Upper lobe of right lung (tissue), 1 donor: ENCODE data around the gene WASL. TPM values are rescaled to one million over a fixed set of nuclear protein-coding genes. Genes with fewer than 3 reads are reported as not detected.

Source experiments
- ATAC-seq: fragments of 200-7000 bp; cut with Tn5 transposase; one replicate; pipeline ENCODE4 v1.9.1; 2020; ENCODE audit warnings: mild to moderate bottlenecking, moderate library complexity
- DNase-seq: peaks from one replicate; pipeline ENCODE4 v3.0.0-alpha.2; 2020
- H3K27ac ChIP-seq: fragments of 200-600 bp; one replicate; pipeline ENCODE4 v1.8.0; 2022
- H3K27me3 ChIP-seq: fragments of 200-600 bp; one replicate; pipeline ENCODE4 v1.8.0; 2022; ENCODE audit warnings: mild to moderate bottlenecking
- H3K36me3 ChIP-seq: fragments of 200-600 bp; one replicate; pipeline ENCODE4 v1.8.0; 2022
- H3K4me1 ChIP-seq: fragments of 200-600 bp; one replicate; pipeline ENCODE4 v1.8.0; 2022
- H3K4me3 ChIP-seq: fragments of 200-600 bp; one replicate; pipeline ENCODE4 v1.8.0; 2022; ENCODE audit warnings: mild to moderate bottlenecking
- H3K9me3 ChIP-seq: fragments of 200-600 bp; one replicate; pipeline ENCODE4 v1.8.0; 2022
- CTCF ChIP-seq: fragments of 200-600 bp; IDR thresholded peaks from one replicate; pipeline ENCODE4 v1.8.0; 2022; ENCODE audit warnings: antibody characterized with exemption
- intact Hi-C: fragments of 100-400 bp; cut with DNase I; formaldehyde crosslinking; loops from one replicate; pipeline ENCODE4 v1.11.0; 2022
- total RNA-seq: library from RNA; stranded (reverse); fragmentation: NEBNext Ultra II Directional; extraction: Animal tissue kit (Norgen Biotek cat#: 25700); gene quantifications from one replicate; pipeline ENCODE4 v1.2.1, GENCODE V29; 2021
- donor health status: DM: no; HTN: yes; CAD: no; lungs with severe emphysema.

WASL gene
- total RNA-seq, 1 donor from 2014 or later: 40.0 TPM

GRCh38 chr7:123752534-123752933 is 3.7 kb upstream of the WASL start:
- no peak overlapping the region for H3K4me3 ChIP-seq

GRCh38 chr7:123751821-123752220 is 3.0 kb upstream of the WASL start:
- no peak for TF ChIP-seq CTCF
- no peak overlapping the region for H3K4me3 ChIP-seq
- ATAC-seq (no peak), DNase-seq (no peak)
- H3K4me1 ChIP-seq: peaks cover 21% of the 10 kb centered on the region
- intact Hi-C loops: no loop called here
- H3K9me3 ChIP-seq: no peaks in the 10 kb centered on the region
- H3K36me3 ChIP-seq: no peaks in the 10 kb centered on the region
- H3K27me3 ChIP-seq: no peaks in the 10 kb centered on the region
- no peak overlapping the region for H3K27ac ChIP-seq

More at GRCh38 chr7:123752534-123752933, 3.7 kb upstream of the WASL start:
- TF ChIP-seq CTCF: no peak
- H3K9me3 ChIP-seq: no peaks in the 10 kb centered on the region
- DNase-seq (no peak), ATAC-seq (no peak)
- H3K27me3 ChIP-seq: no peaks in the 10 kb centered on the region
- no peak overlapping the region for H3K27ac ChIP-seq
- peaks cover 15% of the 10 kb centered on the region for H3K4me1 ChIP-seq
- intact Hi-C loops: no loop called here
- no peaks in the 10 kb centered on the region for H3K36me3 ChIP-seq

- peak overlapping the region; percentile 76 for H3K4me3 ChIP-seq
- no peak for ATAC-seq
- H3K27ac ChIP-seq: peak overlapping the region; percentile 97
- no peak for DNase-seq
- H3K27me3 ChIP-seq: no peaks in the 10 kb centered on the region
- intact Hi-C loops: no loop called here
- no peaks in the 10 kb centered on the region for H3K9me3 ChIP-seq
- TF ChIP-seq CTCF: no peak
- peaks cover 33% of the 10 kb centered on the region for H3K4me1 ChIP-seq
- H3K36me3 ChIP-seq: no peaks in the 10 kb centered on the region
Observed at GRCh38 chr7:123750389-123751230, 1.8 kb upstream of the WASL start.

DNA sequence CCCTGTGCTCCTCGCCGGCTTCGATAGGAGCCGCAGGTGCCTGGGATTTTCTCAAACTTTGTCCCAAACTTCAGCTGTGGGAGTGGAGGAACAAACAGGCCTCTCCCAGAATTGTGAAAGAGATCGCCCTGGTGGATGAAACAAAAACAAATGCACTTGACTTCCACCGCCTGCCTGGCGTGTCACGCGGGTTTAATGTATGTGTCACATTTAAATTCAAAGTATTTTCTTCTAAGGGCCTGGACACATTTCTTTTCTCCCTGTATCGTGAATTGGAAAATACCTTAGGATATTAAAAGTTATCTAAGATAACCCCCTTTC is 694 bp upstream of the WASL start:
- Histone ChIP-seq H3K4me1 (peaks cover 44% of the 10 kb centered on the region), H3K4me3 (peak overlapping the region; percentile 76), H3K27me3 (no peaks in the 10 kb centered on the region), H3K36me3 (no peaks in the 10 kb centered on the region), H3K27ac (peak overlapping the region; percentile 97), H3K9me3 (no peaks in the 10 kb centered on the region)
- peak; percentile 8 for ATAC-seq
- no peak for DNase-seq
- TF ChIP-seq CTCF: peak; percentile 3
- intact Hi-C loops: no loop called here

DNA sequence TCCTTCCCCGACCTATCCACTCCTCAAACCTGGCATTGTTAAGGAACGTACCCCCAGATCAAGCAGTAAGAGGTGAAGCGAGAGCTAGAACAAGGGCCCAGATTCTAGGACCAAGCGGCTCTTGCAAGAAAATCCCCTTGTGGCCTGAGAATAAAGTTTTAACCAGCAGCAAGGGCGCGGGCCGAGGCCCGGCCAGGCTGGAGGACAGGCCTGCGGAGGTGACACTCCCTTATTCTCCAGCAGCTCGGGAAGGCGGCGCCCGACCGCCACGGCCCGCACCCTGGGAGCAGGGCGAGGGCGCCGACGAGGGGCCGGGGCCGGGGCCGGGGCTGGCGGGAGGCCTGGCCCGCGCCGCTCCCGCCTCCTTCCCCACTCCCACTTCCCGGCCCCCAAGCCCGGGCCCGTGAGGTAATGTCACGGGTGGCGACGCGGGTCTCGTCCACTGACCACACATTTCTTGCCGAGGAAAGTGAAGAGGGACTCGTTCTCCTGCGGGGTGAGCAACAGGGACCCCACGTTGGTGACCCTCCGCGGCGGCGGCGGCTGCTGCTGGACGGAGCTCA is 551 bp downstream of the WASL start:
- Histone ChIP-seq H3K4me3 (peak overlapping the region; percentile 76), H3K27ac (peak overlapping the region; percentile 97), H3K27me3 (no peaks in the 10 kb centered on the region), H3K4me1 (peaks cover 44% of the 10 kb centered on the region), H3K36me3 (no peaks in the 10 kb centered on the region), H3K9me3 (no peaks in the 10 kb centered on the region)
- TF ChIP-seq CTCF: no peak
- intact Hi-C loops: no loop called here
- ATAC-seq (peak; percentile 57), DNase-seq (peak; percentile 78)
